ENCODE measurements around the gene PBXIP1. TPM values are rescaled to one million over a fixed set of nuclear protein-coding genes. Genes with fewer than 3 reads are reported as not detected.
A peak's percentile ranks its signal among the peaks of the same experiment; 100 is the strongest.

Gene PBXIP1
- total RNA-seq, 8 experiments from 2014 or later, result 12.4 to 156 (median 30.8) TPM

GRCh38 chr1:154974102-154974807 is 18.4 kb upstream of the PBXIP1 start, which contains the start of gene CKS1B:
TSS of gene CKS1B (plus strand) at chr1:154974681. CDS start at chr1:154974746, 65 bp downstream.
- in situ Hi-C loops (cut with MboI; ENCODE audit: low pct_unique_long_range_greater_than_20kb in 2 of 9, low sequenced_read_pairs in 9 of 9, unreplicated experiment in 9 of 9), result loop anchor here in 2 of 9 experiments (25.0 kb wide), 1 partner anchor 88 kb away; the partner anchor contains the start of genes ADAM15 (in 2 of the 2) and EFNA4 (in 2 of the 2)
- peak within 1 kb of the TSS; percentile 53 to 82 (median 62) for H3K4me3 ChIP-seq
- H3K27ac ChIP-seq, result peak within 1 kb of the TSS; percentile 90 to 94
- ATAC-seq (replicated peaks in 6 of 8), result peak; percentile 44 to 82 (median 78)
- peaks cover 28 to 29% of the 10 kb centered on the region in 2 donors for H3K4me1 ChIP-seq (replicated peaks in 1 of 2)
- 0 to 1% (median 1%) methylated on average over 1 to 38 of the region's 47 CpGs; no CpG with 5 or more reads in 2 of the 10 experiments for WGBS, 10 experiments

DNA sequence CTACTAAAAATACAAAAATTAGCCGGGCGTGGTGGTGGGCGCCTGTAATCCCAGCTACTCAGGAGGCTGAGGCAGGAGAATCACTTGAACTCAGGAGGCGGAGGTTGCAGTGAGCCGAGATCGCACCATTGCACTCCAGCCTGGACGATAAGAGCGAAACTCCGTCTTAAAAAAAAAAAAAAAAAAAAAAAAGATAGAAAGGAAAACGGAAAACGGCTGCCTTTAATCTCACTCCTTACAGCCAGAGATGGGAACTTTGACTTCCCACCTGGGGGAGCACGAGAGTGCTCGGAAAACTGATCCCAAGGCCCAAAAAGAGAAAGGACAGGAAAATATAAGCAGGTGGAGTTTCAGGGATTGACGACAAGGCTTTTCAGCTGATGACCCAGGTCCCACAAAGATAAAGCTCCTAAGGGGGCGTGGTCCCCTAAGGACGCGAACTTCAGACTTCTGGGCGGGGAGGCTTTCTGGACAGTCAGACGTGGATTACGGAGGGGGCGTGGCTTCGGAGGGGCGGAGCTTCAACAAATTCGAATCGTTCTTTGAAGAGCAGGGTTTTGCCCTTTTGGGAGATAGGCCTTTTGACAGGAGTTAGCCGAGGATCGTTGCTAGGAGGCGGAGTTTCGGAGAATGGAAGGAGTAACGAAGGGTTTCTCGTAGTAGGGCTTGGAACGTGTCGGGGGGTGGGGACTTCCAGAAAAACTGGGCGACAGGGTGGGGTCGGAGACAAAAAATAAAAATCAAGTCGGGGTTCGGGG is 17.6 kb upstream of the PBXIP1 start:
- H3K4me1 ChIP-seq (replicated peaks in 1 of 2), result peaks cover 35 to 36% of the 10 kb centered on the region in 2 donors
- ATAC-seq (replicated peaks in 6 of 8), result peak in 7 of 8 experiments; percentile 0 to 8 (median 2)
- peak overlapping the region; percentile 53 to 82 (median 62) for H3K4me3 ChIP-seq
- in situ Hi-C loops (cut with MboI; ENCODE audit: low pct_unique_long_range_greater_than_20kb in 2 of 9, low sequenced_read_pairs in 9 of 9, unreplicated experiment in 9 of 9), result loop anchor here in 2 of 9 experiments (25.0 kb wide), 1 partner anchor 89 kb away; the partner anchor contains the start of genes ADAM15 (in 2 of the 2) and EFNA4 (in 2 of the 2)
- peak overlapping the region; percentile 90 to 94 for H3K27ac ChIP-seq
- 0 to 19% (median 3%) methylated on average over 2 to 15 of the region's 37 CpGs; no CpG with 5 or more reads in 4 of the 10 experiments for WGBS, 10 experiments

GRCh38 chr1:154972517-154973343 is 16.8 kb upstream of the PBXIP1 start:
- ATAC-seq (replicated peaks in 6 of 8), result peak in 3 of 8 experiments; percentile 2 to 6 (median 4)
- peak overlapping the region in 4 of 5 donors; percentile 53 to 80 (median 61) for H3K4me3 ChIP-seq
- H3K4me1 ChIP-seq (replicated peaks in 1 of 2), result peaks cover 38 to 40% of the 10 kb centered on the region in 2 donors
- WGBS, 10 experiments, result 0 to 54% (median 24%) methylated on average over 3 to 12 of the region's 18 CpGs
- in situ Hi-C loops (cut with MboI; ENCODE audit: low pct_unique_long_range_greater_than_20kb in 2 of 9, low sequenced_read_pairs in 9 of 9, unreplicated experiment in 9 of 9), result loop anchor here in 2 of 9 experiments (25.0 kb wide), 1 partner anchor 90 kb away; the partner anchor contains the start of genes ADAM15 (in 2 of the 2) and EFNA4 (in 2 of the 2)
- peak overlapping the region; percentile 90 to 94 for H3K27ac ChIP-seq

GRCh38 chr1:154972213-154972516 is 16.3 kb upstream of the PBXIP1 start:
- ATAC-seq (replicated peaks in 6 of 8), result no peak
- H3K27ac ChIP-seq, result no peak overlapping the region
- 28 to 100% (median 50%) methylated on average over 2 to 3 of the region's 3 CpGs; no CpG with 5 or more reads in 3 of the 10 experiments for WGBS, 10 experiments
- no peak overlapping the region for H3K4me3 ChIP-seq
- in situ Hi-C loops (cut with MboI; ENCODE audit: low pct_unique_long_range_greater_than_20kb in 2 of 9, low sequenced_read_pairs in 9 of 9, unreplicated experiment in 9 of 9), result loop anchor here in 2 of 9 experiments (25.0 kb wide), 1 partner anchor 90 kb away; the partner anchor contains the start of genes ADAM15 (in 2 of the 2) and EFNA4 (in 2 of the 2)
- H3K4me1 ChIP-seq (replicated peaks in 1 of 2), result peaks cover 38 to 40% of the 10 kb centered on the region in 2 donors

DNA sequence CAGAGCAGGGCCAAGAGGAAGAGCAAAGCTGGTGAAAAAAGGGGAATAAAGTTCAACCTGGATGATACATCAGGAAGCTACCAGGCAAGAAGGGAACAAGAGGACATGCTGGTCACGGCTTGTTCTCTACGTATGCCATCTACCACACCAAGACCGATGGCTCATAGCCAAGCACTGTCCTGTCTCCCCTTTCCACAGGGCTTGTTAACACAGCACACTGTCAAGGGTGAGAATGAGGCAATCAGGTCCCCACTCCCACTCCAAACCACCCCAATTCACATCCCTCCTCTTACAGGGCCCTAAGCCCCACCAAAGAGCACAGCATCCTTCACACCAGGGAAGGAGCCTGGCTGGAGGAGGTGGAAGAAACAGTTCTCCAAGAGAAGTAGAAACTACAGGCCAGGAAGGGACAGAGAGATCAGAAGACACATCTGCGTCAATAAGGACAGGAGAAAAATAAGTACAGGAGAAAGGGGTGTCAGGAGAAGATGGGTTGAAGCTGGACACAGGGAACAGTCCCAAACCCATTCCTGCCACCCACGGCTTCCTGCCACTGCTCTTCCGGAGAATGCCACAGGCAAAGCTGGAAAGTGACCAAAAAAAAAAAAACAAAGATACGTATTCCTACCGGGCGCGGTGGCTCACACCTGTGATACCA is 15.6 kb upstream of the PBXIP1 start:
- whole genome bisulfite sequencing, 10 experiments, result 0 to 82% (median 61%) methylated on average over 1 to 10 of the region's 10 CpGs; no CpG with 5 or more reads in 4 of the 10 experiments
- in situ Hi-C loops (cut with MboI; ENCODE audit: low pct_unique_long_range_greater_than_20kb in 2 of 9, low sequenced_read_pairs in 9 of 9, unreplicated experiment in 9 of 9), result loop anchor here in 2 of 9 experiments (25.0 kb wide), 1 partner anchor 91 kb away; the partner anchor contains the start of genes ADAM15 (in 2 of the 2) and EFNA4 (in 2 of the 2)
- Histone ChIP-seq H3K4me1 (replicated peaks in 1 of 2) (peaks cover 38 to 40% of the 10 kb centered on the region in 2 donors), H3K4me3 (peak overlapping the region in 2 of 5 donors; percentile 48 to 50), H3K27ac (peak overlapping the region; percentile 70 to 81)
- ATAC-seq (replicated peaks in 6 of 8), result no peak

- H3K4me1 ChIP-seq (replicated peaks in 1 of 2), result peaks cover 32 to 34% of the 10 kb centered on the region in 2 donors
- 0 to 40% (median 8%) methylated on average over 1 to 7 of the region's 15 CpGs; no CpG with 5 or more reads in 7 of the 10 experiments for WGBS, 10 experiments
Observed at GRCh38 chr1:154970631-154971340, 14.9 kb upstream of the PBXIP1 start, which contains the start of gene SHC1. TSS of gene SHC1 (minus strand) at chr1:154970747. CDS start at chr1:154970526, 221 bp downstream.

DNA sequence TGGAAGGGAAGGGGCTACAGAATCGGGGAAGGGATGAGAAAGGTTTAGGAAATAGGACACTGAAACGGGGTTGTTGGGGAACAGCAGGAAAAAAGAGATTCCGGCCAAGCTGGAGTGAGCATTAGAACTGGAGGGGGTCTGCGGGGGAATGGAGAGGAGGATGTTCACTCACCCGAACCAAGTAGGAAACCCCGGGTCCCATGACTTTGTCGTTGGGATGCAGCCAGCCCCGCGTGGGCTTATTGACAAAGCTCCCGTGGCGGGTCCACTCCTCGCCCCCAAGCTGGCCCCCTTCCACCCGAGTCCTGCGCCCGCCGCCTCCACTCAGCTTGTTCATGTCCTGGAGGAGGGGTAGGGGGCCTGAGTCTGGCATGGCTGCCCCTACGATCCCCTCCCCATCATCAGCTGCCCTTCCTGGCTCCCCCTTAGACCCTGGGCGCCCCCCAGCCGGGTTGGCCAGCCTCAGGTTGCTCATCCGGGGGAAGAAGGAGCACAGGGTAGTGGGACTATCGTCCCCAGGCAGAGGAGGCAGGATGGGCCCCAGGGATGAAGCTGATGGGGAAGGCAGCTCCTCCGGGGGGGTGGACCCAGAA is 14.1 kb upstream of the PBXIP1 start:
- Histone ChIP-seq H3K27ac (peak overlapping the region; percentile 70 to 81), H3K4me3 (peak overlapping the region; percentile 27 to 50 (median 45)), H3K4me1 (replicated peaks in 1 of 2) (peaks cover 32 to 34% of the 10 kb centered on the region in 2 donors)
- no peak for ATAC-seq (replicated peaks in 6 of 8)
- in situ Hi-C loops (cut with MboI; ENCODE audit: low pct_unique_long_range_greater_than_20kb in 2 of 9, low sequenced_read_pairs in 9 of 9, unreplicated experiment in 9 of 9), result loop anchor here in 2 of 9 experiments (25.0 kb wide), 1 partner anchor 92 kb away; the partner anchor contains the start of genes ADAM15 (in 2 of the 2) and EFNA4 (in 2 of the 2)
- 0 to 8% (median 0%) methylated on average over 3 to 7 of the region's 22 CpGs; no CpG with 5 or more reads in 5 of the 10 experiments for WGBS, 10 experiments

More at GRCh38 chr1:154970631-154971340, 14.9 kb upstream of the PBXIP1 start, which contains the start of gene SHC1:
- in situ Hi-C loops (cut with MboI; ENCODE audit: low pct_unique_long_range_greater_than_20kb in 2 of 9, low sequenced_read_pairs in 9 of 9, unreplicated experiment in 9 of 9), result loop anchor here in 2 of 9 experiments (25.0 kb wide), 1 partner anchor 92 kb away; the partner anchor contains the start of genes ADAM15 (in 2 of the 2) and EFNA4 (in 2 of the 2)
- Histone ChIP-seq H3K27ac (peak within 1 kb of the TSS; percentile 70 to 81), H3K4me3 (peak within 1 kb of the TSS; percentile 27 to 50 (median 45))
- peak; percentile 35 to 73 (median 68) for ATAC-seq (replicated peaks in 6 of 8)

- H3K27ac ChIP-seq, result peak overlapping the region in 1 of 2 donors; percentile 20
- WGBS, 10 experiments, result 0 to 40% (median 23%) methylated on average over 1 to 4 of the region's 5 CpGs; no CpG with 5 or more reads in 3 of the 10 experiments
- in situ Hi-C loops (cut with MboI; ENCODE audit: low pct_unique_long_range_greater_than_20kb in 2 of 9, low sequenced_read_pairs in 9 of 9, unreplicated experiment in 9 of 9), result loop anchor here in 2 of 9 experiments (25.0 kb wide), 1 partner anchor 93 kb away; the partner anchor contains the start of genes ADAM15 (in 2 of the 2) and EFNA4 (in 2 of the 2)
- peaks cover 32 to 34% of the 10 kb centered on the region in 2 donors for H3K4me1 ChIP-seq (replicated peaks in 1 of 2)
- ATAC-seq (replicated peaks in 6 of 8), result no peak
- H3K4me3 ChIP-seq, result peak overlapping the region; percentile 27 to 50 (median 45)
Observed at GRCh38 chr1:154969246-154969645, 13.3 kb upstream of the PBXIP1 start.

- WGBS, 10 experiments, result 77% methylated on average over 2 of the region's 3 CpGs; no CpG with 5 or more reads in 9 of the 10 experiments
- peaks cover 32 to 34% of the 10 kb centered on the region in 2 donors for H3K4me1 ChIP-seq (replicated peaks in 1 of 2)
- H3K4me3 ChIP-seq, result peak overlapping the region; percentile 27 to 50 (median 45)
- H3K27ac ChIP-seq, result peak overlapping the region in 1 of 2 donors; percentile 20
- in situ Hi-C loops (cut with MboI; ENCODE audit: low pct_unique_long_range_greater_than_20kb in 2 of 9, low sequenced_read_pairs in 9 of 9, unreplicated experiment in 9 of 9), result loop anchor here in 2 of 9 experiments (25.0 kb wide), 1 partner anchor 94 kb away; the partner anchor contains the start of genes ADAM15 (in 2 of the 2) and EFNA4 (in 2 of the 2)
- no peak for ATAC-seq (replicated peaks in 6 of 8)
Observed at GRCh38 chr1:154968731-154969130, 12.8 kb upstream of the PBXIP1 start.

- ATAC-seq (replicated peaks in 6 of 8), result no peak
- H3K27ac ChIP-seq, result no peak overlapping the region
- in situ Hi-C loops (cut with MboI; ENCODE audit: low pct_unique_long_range_greater_than_20kb in 2 of 9, low sequenced_read_pairs in 9 of 9, unreplicated experiment in 9 of 9), result loop anchor here in 2 of 9 experiments (25.0 kb wide), 1 partner anchor 95 kb away; the partner anchor contains the start of genes ADAM15 (in 2 of the 2) and EFNA4 (in 2 of the 2)
Observed at GRCh38 chr1:154967331-154967950, 11.5 kb upstream of the PBXIP1 start.

More at GRCh38 chr1:154967331-154967950, 11.5 kb upstream of the PBXIP1 start:
- Histone ChIP-seq H3K4me1 (replicated peaks in 1 of 2) (peaks cover 31 to 38% of the 10 kb centered on the region in 2 donors), H3K4me3 (no peak overlapping the region)
- WGBS, 10 experiments, result 79 to 100% (median 100%) methylated on average over 2 to 5 of the region's 5 CpGs; no CpG with 5 or more reads in 5 of the 10 experiments
